HepG2 (cell line): ENCODE results near the gene HDLBP. TPM values are rescaled to one million over a fixed set of nuclear protein-coding genes. Genes with fewer than 3 reads are reported as not detected.
A peak's percentile ranks its signal among the peaks of the same experiment; 100 is the strongest.

Source experiments
- AHDC1 ChIP-seq: sonication (generic); formaldehyde crosslinking; IDR thresholded peaks from 2 replicates; pipeline ENCODE4 v1.5.1; 2020; ENCODE audit warnings: mild to moderate bottlenecking, missing genetic modification reagents, borderline replicate concordance
- BRD4 ChIP-seq: sonication (generic); formaldehyde crosslinking; IDR thresholded peaks from 2 replicates; pipeline ENCODE4 v1.4.0; 2020; ENCODE audit warnings: missing genetic modification reagents
- CBX1 ChIP-seq: IDR thresholded peaks from one replicate; pipeline ENCODE4 v1.6.1; 2016; ENCODE audit warnings: antibody characterized with exemption, low read depth
- DZIP1 ChIP-seq: sonication (generic); formaldehyde crosslinking; IDR thresholded peaks from 2 replicates; pipeline ENCODE4 v1.5.0; 2020; ENCODE audit warnings: mild to moderate bottlenecking, missing genetic modification reagents
- GMEB1 ChIP-seq: sonication (generic); formaldehyde crosslinking; IDR thresholded peaks from 2 replicates; pipeline ENCODE4 v1.5.1; 2020; ENCODE audit warnings: missing genetic modification reagents, mild to moderate bottlenecking, borderline replicate concordance
- JUND ChIP-seq: sonication (generic); formaldehyde crosslinking; IDR thresholded peaks from 2 replicates; pipeline ENCODE4 v1.8.0; 2022; ENCODE audit warnings: mild to moderate bottlenecking, missing genetic modification reagents
- MED13 ChIP-seq: sonication (generic); formaldehyde crosslinking; IDR thresholded peaks from 2 replicates; pipeline ENCODE4 v1.5.0; 2020; ENCODE audit warnings: missing genetic modification reagents
- MXD3 ChIP-seq: IDR thresholded peaks from 2 replicates; pipeline ENCODE4 v1.6.1; 2016; ENCODE audit warnings: mild to moderate bottlenecking, missing biosample characterization, missing genetic modification reagents
- PAF1 ChIP-seq: IDR thresholded peaks from 2 replicates; pipeline ENCODE4 v1.6.1; 2016; ENCODE audit warnings: missing genetic modification reagents, missing compliant biosample characterization
- REXO4 ChIP-seq: sonication (generic); formaldehyde crosslinking; IDR thresholded peaks from 2 replicates; pipeline ENCODE4 v1.8.0; 2022; ENCODE audit warnings: missing genetic modification reagents, mild to moderate bottlenecking, borderline replicate concordance
- SIN3A ChIP-seq: IDR thresholded peaks from 2 replicates; pipeline ENCODE4 v1.6.1; 2011; ENCODE audit warnings: low read depth, mild to moderate bottlenecking, control low read depth, low read length, borderline replicate concordance
- SNRNP70 ChIP-seq: fragments of 200-400 bp; formaldehyde crosslinking; IDR thresholded peaks from 2 replicates; pipeline ENCODE4 v1.6.1; 2017; ENCODE audit warnings: mild to moderate bottlenecking, low read depth, low read length, moderate library complexity
- TFE3 ChIP-seq: IDR thresholded peaks from 2 replicates; pipeline ENCODE4 v1.6.1; 2016
- ZNF264 ChIP-seq: sonication (generic); formaldehyde crosslinking; IDR thresholded peaks from 2 replicates; pipeline ENCODE4 v1.4.0; 2020; ENCODE audit warnings: missing genetic modification reagents
- ZNF292 ChIP-seq: sonication (generic); formaldehyde crosslinking; IDR thresholded peaks from 2 replicates; pipeline ENCODE4 v1.8.1; 2022; ENCODE audit warnings: mild to moderate bottlenecking, low read depth, missing genetic modification reagents, borderline replicate concordance
- ZNF780A ChIP-seq: sonication (generic); formaldehyde crosslinking; IDR thresholded peaks from 2 replicates; pipeline ENCODE4 v1.8.0; 2022; ENCODE audit warnings: mild to moderate bottlenecking, missing genetic modification reagents, moderate library complexity
- ZNF891 ChIP-seq: sonication (generic); formaldehyde crosslinking; IDR thresholded peaks from 2 replicates; pipeline ENCODE4 v1.5.0; 2020; ENCODE audit warnings: mild to moderate bottlenecking, missing genetic modification reagents
- polyA plus RNA-seq, 8 experiments: library from polyadenylated mRNA; depleted of rRNA in 3 of 8; stranded (reverse) in 7 of 8; unstranded in 1 of 8; fragments of >200 nt; fragmentation: Illumina TruSeq in 4 of 8; extraction: Trizol in 4 of 8; gene quantifications; 2 replicates each; pipeline versions ENCODE4 v1.2.1 to v1.2.3, GENCODE V29; 2011 to 2016; ENCODE audit warnings: low read depth in 4 of 8, missing spikeins in 1 of 8, mixed read lengths in 1 of 8; ENCODE audit not compliant: insufficient read depth in 1 of 8
- total RNA-seq, 5 experiments: library from RNA; depleted of rRNA; stranded (reverse); fragments of >200 nt; fragmentation: Illumina TruSeq; extraction: Trizol; gene quantifications; 2 replicates each; pipeline ENCODE4 v1.2.3, GENCODE V29; 2016; ENCODE audit warnings: low read depth in 1 of 5

The HDLBP gene
- total and polyA plus RNA-seq, 2 of the 13 experiments (the other 11 are each of a cell fraction or from before 2014, with no cell fraction given) = 464 to 707 TPM

GRCh38 chr2:241350878-241351639 is 35.6 kb upstream of the HDLBP start (continued):
- TF ChIP-seq TFE3 (CRISPR knock-in tag) (peak; percentile 91), REXO4 (CRISPR knock-in tag) (no peak), SNRNP70 (no peak), DZIP1 (CRISPR knock-in tag) (no peak), ZNF891 (CRISPR knock-in tag) (no peak), PAF1 (CRISPR knock-in tag) (no peak), GMEB1 (CRISPR knock-in tag) (no peak; the same call in 1 of the 2 replicates), ZNF780A (CRISPR knock-in tag) (no peak), JUND (CRISPR knock-in tag) (no peak; the same call in 1 of the 2 replicates), BRD4 (CRISPR knock-in tag) (no peak), CBX1 (no peak), ZNF292 (CRISPR knock-in tag) (no peak), AHDC1 (CRISPR knock-in tag) (no peak; the same call in 1 of the 2 replicates), SIN3A (no peak), MXD3 (CRISPR knock-in tag) (no peak), MED13 (CRISPR knock-in tag) (no peak), ZNF264 (CRISPR knock-in tag) (no peak)
